ENCODE data around the gene KPNA4. TPM values are rescaled to one million over a fixed set of nuclear protein-coding genes. Genes with fewer than 3 reads are reported as not detected.

Gene KPNA4, protein sequence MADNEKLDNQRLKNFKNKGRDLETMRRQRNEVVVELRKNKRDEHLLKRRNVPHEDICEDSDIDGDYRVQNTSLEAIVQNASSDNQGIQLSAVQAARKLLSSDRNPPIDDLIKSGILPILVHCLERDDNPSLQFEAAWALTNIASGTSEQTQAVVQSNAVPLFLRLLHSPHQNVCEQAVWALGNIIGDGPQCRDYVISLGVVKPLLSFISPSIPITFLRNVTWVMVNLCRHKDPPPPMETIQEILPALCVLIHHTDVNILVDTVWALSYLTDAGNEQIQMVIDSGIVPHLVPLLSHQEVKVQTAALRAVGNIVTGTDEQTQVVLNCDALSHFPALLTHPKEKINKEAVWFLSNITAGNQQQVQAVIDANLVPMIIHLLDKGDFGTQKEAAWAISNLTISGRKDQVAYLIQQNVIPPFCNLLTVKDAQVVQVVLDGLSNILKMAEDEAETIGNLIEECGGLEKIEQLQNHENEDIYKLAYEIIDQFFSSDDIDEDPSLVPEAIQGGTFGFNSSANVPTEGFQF
- 33.1 TPM for total RNA-seq (2013)
- polyA plus RNA-seq (10 to 100 TPM in 1 of 3 donors, 1 to 10 TPM in 2; 4.4 to 14.7 (median 4.5) TPM), polyA minus RNA-seq (10.9 and 15.6 TPM in 2 replicates), total RNA-seq (205 to 501 (median 281) reads per million in 11 experiments)

DNA sequence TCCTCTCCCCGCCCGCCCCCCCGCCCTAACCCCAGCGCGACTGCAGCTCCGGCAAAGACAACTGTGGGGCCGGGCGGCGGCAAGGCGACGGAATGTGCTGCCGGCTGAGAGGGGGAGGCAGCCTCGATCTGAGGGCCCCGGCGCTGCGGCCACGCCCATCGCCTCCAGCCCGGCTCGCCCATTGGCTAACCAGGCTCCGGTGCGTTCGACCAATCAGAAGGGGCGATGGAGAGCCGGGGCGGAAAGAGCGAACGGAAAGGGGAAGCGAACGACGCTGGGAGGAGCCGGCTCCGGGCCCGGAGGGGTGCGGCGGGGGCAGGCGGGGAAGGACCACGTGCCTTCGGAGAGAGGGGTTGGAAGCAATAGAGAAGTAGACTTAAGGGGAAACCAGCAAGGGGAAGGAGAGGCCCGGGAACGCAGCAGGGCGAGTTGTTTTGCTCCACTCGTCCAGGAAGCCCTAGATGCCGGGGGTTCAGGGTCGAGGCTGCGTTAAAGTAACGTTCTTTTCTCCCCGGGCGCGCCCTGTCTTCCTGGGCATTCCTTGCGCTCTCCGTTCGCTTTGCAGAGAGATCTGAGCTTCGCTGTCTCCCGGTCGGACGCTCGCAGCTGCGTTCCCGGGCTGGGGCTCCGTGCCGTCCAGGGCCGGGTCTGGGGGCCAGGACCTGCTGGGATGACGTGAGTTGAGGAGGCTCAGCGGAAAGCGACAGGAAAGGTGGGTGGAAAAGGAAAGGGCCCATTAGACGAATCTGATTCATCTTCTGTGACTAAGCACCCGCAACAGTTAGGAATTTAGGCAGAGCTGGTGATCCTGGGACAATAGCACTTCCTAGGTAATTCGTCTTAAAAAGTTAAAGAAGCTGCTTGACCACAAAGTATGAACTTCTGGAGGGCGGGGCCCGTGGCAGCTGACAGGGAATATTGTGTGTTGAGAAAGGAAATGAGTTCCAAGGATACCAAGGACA, at the start of gene KPNA4:
KPNA4 (minus strand) TSS at position 130 of the 962 bp plus-strand sequence. CDS start 289 bp downstream, outside the sequence.
- H3K4me1 ChIP-seq (ENCODE audit: control insufficient read depth in 1 of 2, insufficient read depth in 2 of 2, low read length in 2 of 2) = peaks cover 31 to 62% of the 10 kb centered on the region in 2 donors

More for the DNA sequence above, at the start of gene KPNA4:
- H3K9me3 ChIP-seq (replicated peaks in 1 of 2; ENCODE audit: control insufficient read depth in 1 of 2, insufficient read depth in 1 of 2, low read length in 2 of 2) = no peaks in the 10 kb centered on the region
- peaks cover 38% of the 10 kb centered on the region for H4K20me1 ChIP-seq (ENCODE audit: insufficient read depth, low read length)
- peaks cover 13 to 16% of the 10 kb centered on the region in 2 donors for H3K36me3 Mint-ChIP-seq
- peaks cover 0 to 6% (median 0%) of the 10 kb centered on the region in 7 donors for H3K9me3 Mint-ChIP-seq
- WGBS (ENCODE audit: insufficient coverage) = under 1% methylated on average over 63 of the region's 71 CpGs
- peak within 1 kb of the TSS; percentile 90 for H2AFZ ChIP-seq (ENCODE audit: insufficient read depth, low read depth, low read length, poor library complexity, severe bottlenecking)
- peaks cover 0 to 5% (median 0%) of the 10 kb centered on the region in 3 donors for H3K27me3 Mint-ChIP-seq (ENCODE audit: low read depth in 3 of 3)
- peak within 1 kb of the TSS; percentile 86 for H3K4me2 ChIP-seq (replicated peaks; ENCODE audit: extremely low read depth, low read length, poor library complexity, severe bottlenecking)
- H3K4me3 Mint-ChIP-seq = peak within 1 kb of the TSS; percentile 97 to 98
- peak within 1 kb of the TSS; percentile 96 to 99 (median 98) for H3K27ac Mint-ChIP-seq
- intact Hi-C loops (cut with micrococcal nuclease) = loop anchor here (5.0 to 10.0 kb wide), 2 partner anchors 168 to 189 kb away; partner anchors contain the start of genes IFT80 (in 2 of the 2), SMC4 (in 2 of the 2) and PPM1L (in 1 of the 2)
- H3K36me3 ChIP-seq (replicated peaks in 1 of 2; ENCODE audit: control insufficient read depth in 1 of 2, insufficient read depth in 2 of 2, low read length in 2 of 2) = peaks cover 2 to 10% of the 10 kb centered on the region in 2 donors
- H3K27ac ChIP-seq (ENCODE audit: low read depth in 1 of 2, low read length in 2 of 2) = peak within 1 kb of the TSS; percentile 93 to 96
- TF ChIP-seq CTCF (IDR thresholded peaks at IDR 0.05) = no peak
- peaks cover 60% of the 10 kb centered on the region for H3K79me2 ChIP-seq (ENCODE audit: insufficient read depth, low read length)
- DNase-seq = peak; percentile 97 to 99 (median 98)
- H3K4me1 Mint-ChIP-seq = peaks cover 74% of the 10 kb centered on the region
- peak within 1 kb of the TSS; percentile 95 for H3K9ac ChIP-seq (ENCODE audit: insufficient read depth, low read length, poor library complexity, severe bottlenecking)
- peak within 1 kb of the TSS; percentile 83 to 95 (median 85) for H3K4me3 ChIP-seq (replicated peaks in 1 of 3; ENCODE audit: low read depth in 2 of 3, low read length in 3 of 3)
- no peaks in the 10 kb centered on the region for H3K27me3 ChIP-seq (ENCODE audit: control insufficient read depth in 2 of 2, insufficient read depth in 2 of 2, low read length in 2 of 2)

Measured in CD14-positive monocyte (primary cell).